GM15510 (cell line): Measurements from ENCODE around the gene CD22.

Experiments used
- POLR2A ChIP-seq: IDR thresholded peaks from 3 replicates; pipeline ENCODE4 v1.6.1; 2011; ENCODE audit warnings: borderline replicate concordance; ENCODE audit not compliant: insufficient read length; ENCODE audit errors: extremely low read depth

The CD22 gene

DNA sequence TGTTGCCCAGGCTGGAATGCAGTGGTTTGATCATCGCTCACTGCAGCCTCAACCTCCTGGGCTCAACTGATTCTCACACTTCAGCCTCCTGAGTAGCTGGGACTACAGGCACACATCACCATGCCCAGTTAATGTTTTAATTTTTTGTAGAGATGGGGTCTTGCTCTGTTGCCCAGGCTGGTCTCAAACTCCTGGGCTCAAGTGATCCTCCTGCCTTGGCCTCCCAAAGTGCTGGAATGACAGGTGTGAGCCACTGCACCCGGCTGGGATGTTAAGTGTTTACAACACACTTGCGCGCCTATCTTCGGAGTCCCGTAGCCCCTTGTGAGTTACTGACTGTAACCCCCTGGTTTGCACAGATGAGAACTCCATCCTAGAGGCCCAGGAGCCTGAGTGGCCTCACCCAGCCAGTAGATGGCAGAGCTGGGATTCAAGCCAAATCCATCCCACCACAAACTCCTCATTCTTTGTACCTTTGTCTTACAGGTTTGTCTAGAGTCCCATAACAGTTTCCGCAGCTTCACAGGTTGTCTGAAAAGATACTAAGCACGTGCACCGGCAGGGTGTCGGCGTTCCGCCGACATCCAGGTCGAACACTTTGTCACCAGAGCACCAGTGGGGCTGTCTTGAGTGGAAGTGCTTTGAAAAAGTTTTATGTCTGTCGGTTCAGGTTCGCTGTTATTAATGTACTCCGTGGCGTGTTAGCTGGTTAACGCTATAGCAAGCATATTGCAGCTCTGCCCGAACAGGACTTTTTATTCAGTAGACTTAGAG is 22.3 kb upstream of the CD22 start:
- TF ChIP-seq POLR2A: no peak

- TF ChIP-seq POLR2A: no peak
These were observed 21.1 kb upstream of the CD22 start for GRCh38 chr19:35307931-35308330.

- TF ChIP-seq POLR2A: no peak
These were observed 20.1 kb upstream of the CD22 start for GRCh38 chr19:35308910-35309309.

DNA sequence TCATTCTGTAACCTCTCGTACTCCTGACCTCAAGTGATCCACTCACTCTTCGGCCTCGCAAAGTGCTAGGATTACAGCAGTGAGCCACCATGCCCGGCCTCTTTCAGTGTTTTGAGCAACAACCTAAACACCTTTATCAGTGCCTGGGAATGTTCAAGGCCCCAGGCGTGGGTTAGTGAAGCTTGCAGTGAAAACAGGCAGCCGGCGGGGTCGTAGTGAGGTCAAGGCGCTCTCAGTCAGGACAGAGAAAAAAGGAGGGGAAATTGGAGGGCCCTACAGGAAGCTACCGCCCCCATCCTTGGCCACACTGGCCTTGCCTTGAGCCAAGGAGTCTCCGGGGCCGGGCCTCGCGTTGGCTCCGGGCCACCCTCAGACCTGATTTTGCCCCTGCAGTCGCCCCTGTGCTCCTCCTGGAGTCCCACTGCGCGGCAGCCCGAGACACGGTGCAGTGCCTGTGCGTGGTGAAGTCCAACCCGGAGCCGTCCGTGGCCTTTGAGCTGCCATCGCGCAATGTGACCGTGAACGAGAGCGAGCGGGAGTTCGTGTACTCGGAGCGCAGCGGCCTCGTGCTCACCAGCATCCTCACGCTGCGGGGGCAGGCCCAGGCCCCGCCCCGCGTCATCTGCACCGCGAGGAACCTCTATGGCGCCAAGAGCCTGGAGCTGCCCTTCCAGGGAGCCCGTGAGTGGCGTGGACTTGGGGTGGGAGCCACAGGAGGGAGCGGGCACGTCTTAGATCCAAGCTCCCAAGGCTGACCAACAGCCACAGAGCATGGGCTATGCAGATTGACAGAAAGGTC is 19.3 kb upstream of the CD22 start:
- no peak for TF ChIP-seq POLR2A

GRCh38 chr19:35310331-35310730 is 18.7 kb upstream of the CD22 start:
- no peak for TF ChIP-seq POLR2A

DNA sequence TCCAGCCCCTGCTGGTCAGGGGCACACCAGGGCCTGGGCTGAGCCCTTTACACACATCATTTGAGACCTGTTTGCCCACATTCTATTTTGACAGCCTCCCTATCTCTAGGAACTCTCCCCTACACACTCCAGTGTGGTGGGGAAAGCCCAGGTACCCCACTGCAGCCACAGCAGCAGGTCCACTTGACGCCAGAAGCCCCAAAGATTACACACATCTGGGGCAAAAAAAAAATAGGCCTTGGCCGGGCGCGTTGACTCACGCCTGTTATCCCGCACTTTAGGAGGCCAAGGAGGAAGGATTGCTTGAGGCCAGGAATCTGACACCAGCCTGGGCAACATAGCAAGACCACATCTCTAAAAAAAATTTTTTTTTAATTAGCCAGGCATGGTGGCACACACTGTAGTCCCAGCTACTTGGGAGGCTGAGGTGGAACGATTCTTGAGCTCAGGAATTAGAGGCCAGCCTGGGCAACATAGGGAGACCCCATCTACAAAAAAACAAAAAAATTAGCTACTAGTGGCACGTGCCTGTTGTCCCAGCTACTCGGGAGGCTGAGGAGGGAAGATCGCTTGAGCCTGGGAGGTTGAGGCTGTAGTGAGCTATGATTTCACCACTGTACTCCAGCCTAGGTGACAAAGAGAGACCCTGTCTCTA is 18.0 kb upstream of the CD22 start:
- TF ChIP-seq POLR2A: no peak

GRCh38 chr19:35311901-35312665 is 16.9 kb upstream of the CD22 start:
- TF ChIP-seq POLR2A: no peak

DNA sequence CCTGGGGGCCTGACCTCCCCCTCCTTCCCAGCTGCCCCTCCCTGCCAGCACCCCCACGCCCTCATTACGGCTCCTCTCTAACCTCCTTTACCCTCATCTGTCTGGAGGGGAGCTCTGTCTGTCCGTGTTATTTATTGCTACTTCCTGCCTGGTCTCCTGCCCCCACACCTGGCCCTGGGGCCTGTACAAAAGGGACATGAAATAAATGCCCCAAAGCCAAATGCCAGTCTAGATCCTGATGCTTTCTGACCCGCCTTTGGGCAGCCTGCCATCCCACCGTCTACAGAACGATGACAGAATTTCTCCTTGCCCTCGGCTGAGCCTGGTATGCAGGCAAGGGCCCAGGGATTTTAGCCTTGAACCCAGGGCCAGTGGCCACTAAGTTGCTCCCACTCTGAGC is 15.4 kb upstream of the CD22 start:
- TF ChIP-seq POLR2A: no peak

DNA sequence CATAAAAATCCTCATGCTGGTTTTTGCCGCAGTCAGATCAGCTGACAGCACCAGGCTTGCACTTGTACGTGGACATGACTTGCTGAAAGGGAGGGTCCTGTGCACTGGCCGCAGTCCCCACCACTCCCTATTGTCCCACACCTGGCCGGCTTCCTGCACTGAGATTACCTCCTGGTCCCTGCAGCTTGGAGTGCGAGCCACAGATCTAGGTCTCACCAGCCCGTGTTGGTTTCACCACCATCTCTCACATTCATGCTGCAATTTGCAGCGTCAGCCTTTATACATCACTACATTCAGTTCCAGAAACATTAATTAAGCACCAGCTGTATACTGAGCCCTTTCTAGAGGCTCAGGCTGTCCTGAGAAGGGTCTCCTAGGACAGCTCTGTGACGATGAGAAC is 15.0 kb upstream of the CD22 start:
- TF ChIP-seq POLR2A: no peak

GRCh38 chr19:35314858-35315470 is 14.0 kb upstream of the CD22 start:
- TF ChIP-seq POLR2A: no peak

- no peak for TF ChIP-seq POLR2A
These were observed 13.1 kb upstream of the CD22 start for GRCh38 chr19:35315883-35316282.

GRCh38 chr19:35316560-35316959 is 12.4 kb upstream of the CD22 start:
- TF ChIP-seq POLR2A: no peak

- TF ChIP-seq POLR2A: no peak
These were observed 11.4 kb upstream of the CD22 start for GRCh38 chr19:35317464-35318043.

DNA sequence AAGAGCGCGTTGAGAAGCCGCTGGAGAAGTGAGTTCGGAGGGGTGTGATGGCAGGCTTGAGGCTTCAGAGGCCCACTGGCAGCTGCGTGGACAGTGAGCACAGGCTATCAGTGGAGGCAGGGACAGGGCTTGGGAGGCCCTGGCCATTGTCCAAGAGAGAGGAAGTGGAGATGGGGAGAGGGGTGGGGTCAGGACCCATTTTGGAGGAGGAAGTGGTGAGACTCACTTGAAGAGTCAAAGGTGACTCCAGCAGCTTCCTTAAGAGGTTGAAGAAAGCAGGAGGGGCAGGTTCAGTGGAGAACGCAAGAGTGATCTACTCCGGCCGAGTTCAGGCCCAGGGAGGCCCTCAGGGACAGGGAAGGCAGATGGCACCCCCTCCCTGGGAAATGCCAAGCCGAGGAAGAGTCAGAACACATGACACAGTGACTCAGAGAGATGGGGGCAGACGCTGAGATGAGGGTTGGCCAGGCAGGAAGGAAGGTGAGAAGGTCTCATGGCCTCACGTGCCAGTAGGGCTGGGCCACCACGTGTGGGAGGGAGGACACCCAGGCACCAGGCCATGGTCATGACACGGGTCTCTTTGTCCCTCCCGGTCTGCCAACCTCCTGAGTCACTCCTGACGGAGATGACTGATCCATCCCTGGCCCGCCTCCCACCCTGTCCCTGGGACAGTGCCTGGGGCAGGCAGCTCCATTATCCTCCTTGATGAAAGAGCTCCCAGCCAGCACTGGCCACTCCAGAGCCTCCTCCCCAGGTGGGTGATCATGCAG is 10.1 kb upstream of the CD22 start:
- no peak for TF ChIP-seq POLR2A

- no peak for TF ChIP-seq POLR2A
These were observed 8.8 kb upstream of the CD22 start for GRCh38 chr19:35320065-35320713.
